Transverse colon (tissue), 4 donors: ENCODE data around the gene GPS1. TPM values are rescaled to one million over a fixed set of nuclear protein-coding genes. Genes with fewer than 3 reads are reported as not detected.
A peak's percentile ranks its signal among the peaks of the same experiment; 100 is the strongest.

Source experiments
- DNase-seq: peaks from one replicate; pipeline ENCODE4 v3.0.0-alpha.2; 2019
- H3K27ac ChIP-seq, 4 donors: fragments of 200-600 bp; sonication (generic); 2 replicates each; pipeline ENCODE4 v1.5.1; 2016 to 2018; ENCODE audit warnings: inconsistent platforms in 4 of 4
- H3K27me3 ChIP-seq: fragments of 200-600 bp; sonication (generic); 2 replicates; pipeline ENCODE4 v1.5.1; 2017; ENCODE audit warnings: inconsistent platforms
- H3K36me3 ChIP-seq, 4 donors: fragments of 200-600 bp; sonication (generic); 2 replicates each; pipeline ENCODE4 v1.5.1; 2017 to 2019; ENCODE audit warnings: inconsistent platforms in 4 of 4
- H3K4me1 ChIP-seq, 4 donors: fragments of 200-600 bp; sonication (generic); 2 replicates each; pipeline ENCODE4 v1.5.1; 2017 to 2020; ENCODE audit warnings: inconsistent platforms in 4 of 4
- H3K4me3 ChIP-seq, 4 donors: fragments of 200-600 bp; sonication (generic); 1 replicate in 1 of 4; 2 replicates in 3 of 4; pipeline versions ENCODE4 v1.5.1 to v1.6.1; 2017 to 2019; ENCODE audit warnings: inconsistent platforms in 4 of 4
- H3K9me3 ChIP-seq, 2 donors: fragments of 200-600 bp; sonication (generic); 2 replicates each; pipeline ENCODE4 v1.5.1; 2017 to 2019; ENCODE audit warnings: inconsistent platforms in 2 of 2
- EP300 ChIP-seq: sonication (generic); formaldehyde crosslinking; IDR thresholded peaks from one replicate; pipeline ENCODE4 v1.6.1; 2017; ENCODE audit warnings: antibody characterized with exemption, low read depth
- POLR2A ChIP-seq: fragments of 450-650 bp; IDR thresholded peaks from one replicate; pipeline ENCODE4 v1.6.1; 2016; ENCODE audit warnings: antibody characterized with exemption, mild to moderate bottlenecking, moderate library complexity
- POLR2AphosphoS5 ChIP-seq, 3 donors: sonication (generic); formaldehyde crosslinking; IDR thresholded peaks; one replicate each; pipeline ENCODE4 v1.6.1; 2016; ENCODE audit warnings: antibody characterized with exemption in 3 of 3
- WGBS, 2 donors: methylation state at CpG; one replicate each; pipeline ENCODE4 v1.1.5; 2018; ENCODE audit warnings: low coverage in 1 of 2; 5-methylcytosine and 5-hydroxymethylcytosine counted together
- in situ Hi-C, 4 donors: fragments of 200-750 bp; cut with MboI; loops; one replicate each; pipeline versions ENCODE4 v1.15.0 to v1.15.1; 2017; ENCODE audit warnings: low sequenced_read_pairs in 3 of 4, low pct_ligation_motif_present in 1 of 4, low pct_unique_long_range_greater_than_20kb in 1 of 4
- intact Hi-C: fragments of 100-400 bp; cut with DNase I; formaldehyde crosslinking; loops from one replicate; pipeline ENCODE4 v1.15.1; 2023; ENCODE audit warnings: low total_unique reads
- total RNA-seq, 4 donors: library from RNA; depleted of rRNA; stranded (reverse); fragments of >200 nt; gene quantifications; one replicate each; pipeline ENCODE4 v1.1.0, GENCODE V29; 2016
- TF ChIP-seq, protein P1 (sequence below), 5 experiments: fragments of 200-600 bp in 3 of 5; fragments of 450-650 bp in 2 of 5; sonication (generic) in 3 of 5; IDR thresholded peaks; 1 replicate in 2 of 5; 2 replicates in 3 of 5; pipeline ENCODE4 v1.5.1; 2016 to 2017; ENCODE audit warnings: antibody characterized with exemption in 5 of 5, inconsistent platforms in 3 of 5, mild to moderate bottlenecking in 2 of 5, moderate library complexity in 1 of 5

The GPS1 gene
- total RNA-seq, result 100 to 1,000 TPM in 2 of 4 donors, 10 to 100 TPM in 2; 42.0 to 160 (median 85.5) TPM

DNA sequence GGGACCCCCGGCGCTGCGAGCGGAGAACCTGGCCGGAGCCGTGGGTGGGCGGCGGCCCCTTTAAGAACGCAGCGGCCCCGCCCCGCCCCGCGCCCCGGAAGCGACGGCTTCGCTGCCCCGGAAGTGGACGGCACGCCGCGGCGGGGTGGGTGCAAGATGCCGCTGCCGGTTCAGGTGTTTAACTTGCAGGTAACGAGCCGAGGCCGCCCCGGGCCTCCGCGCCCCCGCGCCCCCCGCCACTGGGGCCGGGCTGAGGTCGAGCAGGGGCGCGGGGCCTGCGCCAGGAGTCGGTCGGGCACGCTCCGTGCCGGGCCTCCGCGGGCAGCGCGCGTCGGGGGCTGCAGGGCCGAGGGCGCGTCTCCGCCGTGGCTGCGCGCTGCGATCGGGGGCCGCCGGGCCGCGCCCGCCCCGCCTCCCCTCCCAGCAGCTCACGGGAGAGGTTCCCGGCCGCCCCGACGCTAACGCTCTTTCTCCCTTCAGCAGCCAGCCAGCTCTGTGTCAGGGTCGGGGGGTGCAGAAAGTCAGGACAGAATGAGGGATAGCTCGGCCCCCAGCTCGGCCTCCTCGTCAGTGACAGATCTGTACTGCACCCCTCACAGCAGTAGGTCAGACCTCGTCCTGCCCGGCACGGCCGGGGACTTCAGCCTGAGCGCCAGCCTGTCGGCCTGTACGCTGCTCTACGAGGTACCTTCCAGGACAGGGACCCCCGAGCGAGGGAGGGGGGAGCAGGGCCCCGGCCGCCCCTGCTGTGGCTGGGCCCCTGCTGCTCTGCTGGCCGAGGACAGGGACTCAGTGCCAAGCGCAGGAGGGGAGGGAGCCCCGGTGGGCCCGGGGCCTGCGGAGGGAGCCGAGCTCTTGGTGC lies at the start of gene GPS1, which contains the start of gene RFNG:
Gene GPS1 (plus strand): TSS at position 123 of the 862 bp plus-strand sequence. CDS start 34 bp downstream, at position 157.
Gene RFNG (minus strand): TSS at position 36 of the 862 bp plus-strand sequence. CDS start 45 bp downstream, outside the sequence.
- H3K27ac ChIP-seq, result peak within 1 kb of the TSS; percentile 62 to 84 (median 74)
- H3K9me3 ChIP-seq, result no peaks in the 10 kb centered on the region
- intact Hi-C loops (no loop called here), in situ Hi-C loops (no loop called here)
- peak; percentile 87 for DNase-seq
- H3K4me3 ChIP-seq, result peak within 1 kb of the TSS; percentile 80 to 89 (median 88)
- no peaks in the 10 kb centered on the region for H3K27me3 ChIP-seq
- H3K36me3 ChIP-seq, result peaks cover 0 to 4% (median 0%) of the 10 kb centered on the region in 4 donors
- 0% methylated on average over 54 of the region's 94 CpGs; no CpG with 5 or more reads in 1 of the 2 donors for WGBS, 2 donors
- H3K4me1 ChIP-seq, result peaks cover 12 to 28% (median 27%) of the 10 kb centered on the region in 4 donors
- TF ChIP-seq, protein P1, sequence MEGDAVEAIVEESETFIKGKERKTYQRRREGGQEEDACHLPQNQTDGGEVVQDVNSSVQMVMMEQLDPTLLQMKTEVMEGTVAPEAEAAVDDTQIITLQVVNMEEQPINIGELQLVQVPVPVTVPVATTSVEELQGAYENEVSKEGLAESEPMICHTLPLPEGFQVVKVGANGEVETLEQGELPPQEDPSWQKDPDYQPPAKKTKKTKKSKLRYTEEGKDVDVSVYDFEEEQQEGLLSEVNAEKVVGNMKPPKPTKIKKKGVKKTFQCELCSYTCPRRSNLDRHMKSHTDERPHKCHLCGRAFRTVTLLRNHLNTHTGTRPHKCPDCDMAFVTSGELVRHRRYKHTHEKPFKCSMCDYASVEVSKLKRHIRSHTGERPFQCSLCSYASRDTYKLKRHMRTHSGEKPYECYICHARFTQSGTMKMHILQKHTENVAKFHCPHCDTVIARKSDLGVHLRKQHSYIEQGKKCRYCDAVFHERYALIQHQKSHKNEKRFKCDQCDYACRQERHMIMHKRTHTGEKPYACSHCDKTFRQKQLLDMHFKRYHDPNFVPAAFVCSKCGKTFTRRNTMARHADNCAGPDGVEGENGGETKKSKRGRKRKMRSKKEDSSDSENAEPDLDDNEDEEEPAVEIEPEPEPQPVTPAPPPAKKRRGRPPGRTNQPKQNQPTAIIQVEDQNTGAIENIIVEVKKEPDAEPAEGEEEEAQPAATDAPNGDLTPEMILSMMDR (IDR thresholded peaks at IDR 0.05), result no peak
- TF ChIP-seq EP300 (no peak), POLR2AphosphoS5 (IDR thresholded peaks at IDR 0.05) (peak; percentile 34 to 46 (median 35)), POLR2A (no peak)

DNA sequence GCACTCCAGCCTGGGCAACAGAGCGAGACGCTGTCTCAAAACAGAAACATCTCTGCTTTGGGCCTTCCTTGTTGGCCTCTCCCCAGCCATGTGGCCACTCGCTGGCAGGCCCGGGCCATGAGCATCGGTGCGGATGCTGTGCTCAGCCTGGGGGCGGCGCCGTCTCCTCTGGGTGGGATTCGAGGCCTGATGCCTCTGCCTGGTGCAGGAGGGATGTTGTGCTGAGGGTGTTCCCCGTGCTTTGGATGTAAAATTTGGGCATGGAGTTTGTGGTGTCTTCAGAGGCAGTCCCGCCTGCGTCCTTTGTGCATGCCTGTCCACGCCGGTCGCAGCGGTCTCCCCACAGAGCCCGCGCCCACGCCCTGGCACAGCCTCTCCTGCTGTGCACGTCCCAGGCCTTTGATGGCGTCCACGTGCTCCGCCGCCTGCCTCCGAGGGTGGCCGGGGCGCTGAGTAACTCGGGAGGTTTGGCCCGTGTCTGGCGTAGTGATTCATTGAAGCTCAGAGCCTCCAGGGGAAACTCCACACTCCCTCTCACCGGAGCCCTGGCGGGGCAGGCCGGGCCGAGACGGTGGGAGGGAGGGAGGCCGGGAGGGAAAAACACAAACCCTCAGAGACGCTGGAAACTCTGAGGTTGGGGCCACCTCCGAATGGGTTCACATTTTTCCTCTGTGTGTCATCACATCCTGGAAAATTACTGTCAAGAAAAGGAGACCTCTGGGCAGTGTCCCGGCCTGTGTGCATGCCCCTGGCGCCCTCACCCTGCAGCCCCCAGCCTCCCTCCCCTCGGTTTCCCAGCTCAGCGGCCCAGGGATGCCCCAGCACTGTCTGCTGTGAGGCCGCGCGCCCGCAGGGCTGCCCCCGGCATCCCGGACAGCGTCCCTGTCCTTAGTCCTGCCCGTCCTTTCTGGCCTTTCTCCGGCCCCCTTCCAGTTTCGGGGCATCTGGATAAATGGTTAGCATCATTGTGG lies 48.0 kb upstream of the GPS1 start:
- peak in 1 of 3 donors; percentile 25 for TF ChIP-seq POLR2AphosphoS5 (IDR thresholded peaks at IDR 0.05)
- TF ChIP-seq, protein P1 (IDR thresholded peaks at IDR 0.05), result no peak
- Histone ChIP-seq H3K9me3 (no peaks in the 10 kb centered on the region), H3K4me3 (no peak overlapping the region), H3K27me3 (no peaks in the 10 kb centered on the region), H3K27ac (peak overlapping the region in 3 of 4 donors; percentile 28 to 64 (median 61)), H3K4me1 (peaks cover 6 to 19% (median 11%) of the 10 kb centered on the region in 4 donors), H3K36me3 (no peaks in the 10 kb centered on the region)
- in situ Hi-C loops (no loop called here), intact Hi-C loops (no loop called here)
- WGBS, 2 donors, result 74 to 75% methylated on average over 13 to 53 of the region's 53 CpGs
- peak; percentile 53 for DNase-seq

DNA sequence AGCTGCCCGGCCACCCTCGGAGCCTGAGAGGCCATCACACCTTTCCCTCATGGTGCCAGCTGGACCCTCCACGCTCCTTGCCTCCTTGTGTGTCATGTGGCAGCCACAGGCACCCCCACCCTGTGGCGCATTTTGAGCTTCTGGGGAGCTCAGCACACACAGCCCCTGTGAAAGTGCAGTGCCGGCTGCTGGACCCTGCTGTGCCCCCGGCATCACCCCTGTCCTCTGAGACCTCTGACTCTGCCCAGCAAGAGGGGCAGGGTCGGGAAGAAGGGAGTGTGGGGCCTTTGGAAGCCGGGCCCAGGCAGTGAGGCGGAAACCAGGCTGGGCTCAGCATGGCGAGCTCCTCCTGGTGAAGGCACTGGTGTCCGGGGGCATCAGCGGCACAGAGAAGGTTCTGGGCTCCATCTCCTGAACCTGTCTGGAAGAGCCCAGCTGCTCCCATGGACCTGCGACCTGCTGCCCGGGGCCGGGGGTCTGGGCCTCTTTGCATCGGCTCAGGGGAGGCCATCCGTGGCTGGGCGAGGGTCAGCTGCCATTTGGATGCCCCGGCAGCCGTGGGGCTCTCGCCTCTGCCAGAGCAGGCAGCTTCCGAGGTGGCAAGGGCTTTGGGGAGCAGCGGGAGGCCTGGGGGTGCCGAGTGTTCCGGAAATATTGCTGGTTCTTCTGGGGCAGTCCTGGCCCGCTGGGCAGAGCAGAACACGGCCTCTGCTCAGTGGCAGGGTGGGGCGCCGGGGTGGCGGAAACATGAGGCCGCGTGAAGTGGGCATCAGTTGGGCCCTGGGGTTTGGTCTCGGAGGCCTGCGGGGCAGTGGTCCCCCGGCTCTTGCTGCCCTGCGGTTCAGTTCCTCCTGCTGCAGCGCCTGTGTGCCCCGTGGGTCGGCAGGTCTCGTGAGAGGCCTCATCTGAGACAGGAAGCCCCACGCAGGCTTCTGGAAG lies 46.9 kb upstream of the GPS1 start:
- intact Hi-C loops, result no loop called here
- in situ Hi-C loops, result no loop called here
- TF ChIP-seq POLR2AphosphoS5 (IDR thresholded peaks at IDR 0.05), result no peak
- TF ChIP-seq, protein P1 (IDR thresholded peaks at IDR 0.05), result no peak
- TF ChIP-seq EP300, result no peak
- no peak for TF ChIP-seq POLR2A
- Histone ChIP-seq H3K27me3 (no peaks in the 10 kb centered on the region), H3K27ac (peak overlapping the region in 3 of 4 donors; percentile 28 to 64 (median 61)), H3K9me3 (no peaks in the 10 kb centered on the region), H3K4me3 (no peak overlapping the region), H3K4me1 (peaks cover 6 to 19% (median 11%) of the 10 kb centered on the region in 4 donors), H3K36me3 (no peaks in the 10 kb centered on the region)
- DNase-seq, result no peak
- WGBS, 2 donors, result 83 to 100% methylated on average over 1 to 35 of the region's 41 CpGs
